H1 (cell line): ENCODE results near the gene SRSF1. TPM values are rescaled to one million over a fixed set of nuclear protein-coding genes. Genes with fewer than 3 reads are reported as not detected.

Source experiments
- HDAC6 ChIP-seq: IDR thresholded peaks from one replicate; pipeline ENCODE4 v1.7.1; 2012; ENCODE audit warnings: low read depth, mild to moderate bottlenecking, inconsistent platforms, low read length, moderate library complexity
- TCF12 ChIP-seq: IDR thresholded peaks from 2 replicates; pipeline ENCODE4 v1.6.1; 2011; ENCODE audit warnings: low read depth, mild to moderate bottlenecking, low read length
- polyA plus RNA-seq, 7 experiments: library from polyadenylated mRNA; depleted of rRNA in 3 of 7; stranded (reverse) in 5 of 7; unstranded in 2 of 7; fragments of >200 nt in 5 of 7; fragments of 200-250 nt in 2 of 7; gene quantifications; 1 replicate in 5 of 7; 2 replicates in 1 of 7; 4 replicates in 1 of 7; pipeline versions ENCODE4 v1.2.1 to v1.2.3, GENCODE V29; 2011 to 2013; ENCODE audit warnings: missing spikeins in 2 of 7, mixed read lengths in 2 of 7
- total RNA-seq: library from RNA; stranded (reverse); fragmentation: NEBNext Ultra II Directional; extraction: Animal tissue kit (Norgen Biotek cat#: 25700); gene quantifications from 2 replicates; pipeline ENCODE4 v1.2.1, GENCODE V29; 2021

Gene SRSF1
- total and polyA plus RNA-seq, 2 of the 8 experiments (the other 6 are each of a cell fraction or from before 2014, with no cell fraction given): 149 to 429 TPM

GRCh38 chr17:57990037-57990436 lies 17.0 kb downstream of the SRSF1 start (continued):
- no peak for TF ChIP-seq HDAC6
- no peak for TF ChIP-seq TCF12
